GM12878 (cell line): ENCODE measurements around the gene TCF7. TPM values are rescaled to one million over a fixed set of nuclear protein-coding genes. Genes with fewer than 3 reads are reported as not detected.

Experiments
- BACH1 ChIP-seq: fragments of 450-650 bp; IDR thresholded peaks from 2 replicates; pipeline ENCODE4 v1.6.1; 2017; ENCODE audit warnings: mild to moderate bottlenecking, borderline replicate concordance
- CBX3 ChIP-seq: fragments of 200-600 bp; sonication (generic); IDR thresholded peaks from 2 replicates; pipeline ENCODE4 v1.6.1; 2016; ENCODE audit warnings: low read depth, borderline replicate concordance
- CTCF ChIP-seq, 3 experiments: IDR thresholded peaks in 2 of 3; conservative IDR thresholded peaks in 1 of 3; 2 replicates each; pipeline ENCODE4 v1.5.1; 2011; ENCODE audit warnings: low read depth in 3 of 3, low read length in 3 of 3, mild to moderate bottlenecking in 3 of 3, control low read depth in 2 of 3, moderate library complexity in 2 of 3, inconsistent platforms in 1 of 3, mixed read lengths in 1 of 3; ENCODE audit not compliant: control insufficient read depth in 2 of 3, insufficient read depth in 1 of 3; ENCODE audit errors: extremely low read depth in 1 of 3
- EGR1 ChIP-seq, 2 experiments: IDR thresholded peaks; 1 replicate in 1 of 2; 2 replicates in 1 of 2; pipeline ENCODE4 v1.6.1; 2011 to 2012; ENCODE audit warnings: low read depth in 2 of 2, low read length in 2 of 2, borderline replicate concordance in 1 of 2, mild to moderate bottlenecking in 1 of 2, moderate library complexity in 1 of 2
- ELK1 ChIP-seq: IDR thresholded peaks from 2 replicates; pipeline ENCODE4 v1.6.1; 2012; ENCODE audit warnings: low read depth, low read length, improper control_type of control experiment
- FOXM1 ChIP-seq: IDR thresholded peaks from 2 replicates; pipeline ENCODE4 v1.6.1; 2012; ENCODE audit warnings: low read depth, mild to moderate bottlenecking, inconsistent platforms, low read length, moderate library complexity
- GATAD2B ChIP-seq: fragments of 450-650 bp; conservative IDR thresholded peaks from 2 replicates; pipeline ENCODE4 v1.6.1; 2017; ENCODE audit warnings: low read depth, mild to moderate bottlenecking, moderate library complexity
- IRF4 ChIP-seq: IDR thresholded peaks from 2 replicates; pipeline ENCODE4 v1.6.1; 2011; ENCODE audit warnings: low read depth, low read length
- JUNB ChIP-seq: IDR thresholded peaks from 2 replicates; pipeline ENCODE4 v1.6.1; 2016; ENCODE audit warnings: antibody characterized with exemption, mild to moderate bottlenecking
- LARP7 ChIP-seq: fragments of 450-650 bp; IDR thresholded peaks from 2 replicates; pipeline ENCODE4 v1.6.1; 2017; ENCODE audit warnings: mild to moderate bottlenecking
- MEF2A ChIP-seq: IDR thresholded peaks from 2 replicates; pipeline ENCODE4 v1.6.1; 2011; ENCODE audit warnings: low read depth, mild to moderate bottlenecking, low read length, moderate library complexity; ENCODE audit not compliant: insufficient read depth
- MTA2 ChIP-seq: fragments of 450-650 bp; IDR thresholded peaks from 2 replicates; pipeline ENCODE4 v1.6.1; 2016; ENCODE audit warnings: low read depth, mild to moderate bottlenecking, moderate library complexity
- MYB ChIP-seq: fragments of 150-350 bp; IDR thresholded peaks from 2 replicates; pipeline ENCODE4 v1.6.1; 2014; ENCODE audit warnings: mild to moderate bottlenecking, low read depth, low read length, borderline replicate concordance
- NFXL1 ChIP-seq: fragments of 450-650 bp; IDR thresholded peaks from 2 replicates; pipeline ENCODE4 v1.6.1; 2017; ENCODE audit warnings: antibody characterized with exemption, mild to moderate bottlenecking, borderline replicate concordance
- PML ChIP-seq: IDR thresholded peaks from 2 replicates; pipeline ENCODE4 v1.6.1; 2012; ENCODE audit warnings: low read length, inconsistent platforms
- RELB ChIP-seq: fragments of 450-650 bp; IDR thresholded peaks from 2 replicates; pipeline ENCODE4 v1.6.1; 2017; ENCODE audit warnings: low read depth, mild to moderate bottlenecking, moderate library complexity
- SMC3 ChIP-seq: IDR thresholded peaks from 2 replicates; pipeline ENCODE4 v1.6.1; 2011; ENCODE audit warnings: low read length, improper control_type of control experiment, borderline replicate concordance
- TBL1XR1 ChIP-seq: IDR thresholded peaks from 2 replicates; pipeline ENCODE4 v1.6.1; 2012; ENCODE audit warnings: low read depth, low read length, improper control_type of control experiment
- ZNF384 ChIP-seq: IDR thresholded peaks from 2 replicates; pipeline ENCODE4 v1.6.1; 2012; ENCODE audit warnings: low read depth, mild to moderate bottlenecking, low read length, improper control_type of control experiment, borderline replicate concordance
- polyA plus RNA-seq, 11 experiments: library from polyadenylated mRNA; depleted of rRNA in 4 of 11; unstranded in 6 of 11; stranded (reverse) in 5 of 11; fragments of >200 nt; fragmentation: Nextera tagmentation in 4 of 11; fragmentation: Illumina TruSeq in 1 of 11; extraction: Ambion mirVana in 4 of 11; extraction: Trizol in 1 of 11; gene quantifications; 1 replicate in 1 of 11; 2 replicates in 10 of 11; pipeline versions ENCODE4 v1.2.1 to v1.2.3, GENCODE V29; 2011 to 2016; ENCODE audit warnings: inconsistent platforms in 2 of 11, missing spikeins in 2 of 11, low read depth in 1 of 11
- total RNA-seq, 4 experiments: library from RNA; depleted of rRNA in 3 of 4; stranded (reverse); fragments of >200 nt in 3 of 4; fragmentation: Illumina TruSeq in 1 of 4; extraction: Trizol in 1 of 4; gene quantifications; 2 replicates each; pipeline versions ENCODE4 v1.2.1 to v1.2.3, GENCODE V29; 2013 to 2021
- TF ChIP-seq, protein P1 (sequence below): IDR thresholded peaks from 2 replicates; pipeline ENCODE4 v1.6.1; 2012; ENCODE audit warnings: mild to moderate bottlenecking, low read depth, low read length
- TF ChIP-seq, protein P2 (sequence below): IDR thresholded peaks from 2 replicates; pipeline ENCODE4 v1.6.1; 2012; ENCODE audit warnings: low read depth, low read length, improper control_type of control experiment

Gene TCF7
- total and polyA plus RNA-seq, 10 of the 15 experiments (the other 5 are each of a cell fraction or from before 2014, with no cell fraction given): 10.0 to 60.2 (median 23.6) TPM

DNA sequence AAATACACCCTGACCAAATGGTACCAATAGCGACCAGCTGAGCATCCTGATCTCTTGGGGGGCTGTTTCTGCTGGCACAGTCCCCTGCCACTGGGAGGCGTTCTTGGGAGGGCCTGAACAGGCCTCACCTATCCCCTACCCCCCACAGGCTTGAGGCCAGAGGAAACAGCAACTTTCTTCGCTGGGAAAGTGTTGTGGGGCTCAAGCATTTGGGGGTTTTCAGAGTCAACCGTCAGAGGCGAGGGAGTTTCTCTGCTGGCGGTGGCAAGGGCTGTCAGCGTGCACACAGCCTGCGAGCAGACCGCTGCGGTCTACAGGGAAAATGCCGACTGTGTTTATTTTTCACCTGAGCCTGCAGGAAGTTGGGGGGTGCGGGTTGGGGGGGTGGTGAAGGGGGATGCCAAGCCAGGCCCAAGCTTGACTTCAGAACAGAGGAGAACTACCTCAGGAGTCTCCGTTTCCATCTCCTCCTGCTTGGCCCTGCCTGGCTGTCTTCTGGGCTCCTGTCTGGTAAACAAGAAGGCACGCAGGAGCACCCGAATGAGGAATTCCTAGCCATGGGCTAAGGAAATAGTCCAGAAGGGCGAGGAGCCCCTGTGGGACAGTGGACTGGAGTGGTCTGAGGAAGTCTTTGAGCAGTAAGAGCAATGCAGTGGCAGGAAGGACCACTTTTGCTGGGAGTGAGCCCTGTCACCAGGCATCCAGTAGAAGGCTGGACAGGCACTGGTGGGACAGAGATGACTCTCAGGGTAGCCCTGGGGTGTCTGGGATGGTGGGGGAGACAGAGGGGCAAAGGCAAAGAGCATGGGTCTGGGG lies 18.1 kb downstream of the TCF7 start (continued):
- TF ChIP-seq, protein P1, sequence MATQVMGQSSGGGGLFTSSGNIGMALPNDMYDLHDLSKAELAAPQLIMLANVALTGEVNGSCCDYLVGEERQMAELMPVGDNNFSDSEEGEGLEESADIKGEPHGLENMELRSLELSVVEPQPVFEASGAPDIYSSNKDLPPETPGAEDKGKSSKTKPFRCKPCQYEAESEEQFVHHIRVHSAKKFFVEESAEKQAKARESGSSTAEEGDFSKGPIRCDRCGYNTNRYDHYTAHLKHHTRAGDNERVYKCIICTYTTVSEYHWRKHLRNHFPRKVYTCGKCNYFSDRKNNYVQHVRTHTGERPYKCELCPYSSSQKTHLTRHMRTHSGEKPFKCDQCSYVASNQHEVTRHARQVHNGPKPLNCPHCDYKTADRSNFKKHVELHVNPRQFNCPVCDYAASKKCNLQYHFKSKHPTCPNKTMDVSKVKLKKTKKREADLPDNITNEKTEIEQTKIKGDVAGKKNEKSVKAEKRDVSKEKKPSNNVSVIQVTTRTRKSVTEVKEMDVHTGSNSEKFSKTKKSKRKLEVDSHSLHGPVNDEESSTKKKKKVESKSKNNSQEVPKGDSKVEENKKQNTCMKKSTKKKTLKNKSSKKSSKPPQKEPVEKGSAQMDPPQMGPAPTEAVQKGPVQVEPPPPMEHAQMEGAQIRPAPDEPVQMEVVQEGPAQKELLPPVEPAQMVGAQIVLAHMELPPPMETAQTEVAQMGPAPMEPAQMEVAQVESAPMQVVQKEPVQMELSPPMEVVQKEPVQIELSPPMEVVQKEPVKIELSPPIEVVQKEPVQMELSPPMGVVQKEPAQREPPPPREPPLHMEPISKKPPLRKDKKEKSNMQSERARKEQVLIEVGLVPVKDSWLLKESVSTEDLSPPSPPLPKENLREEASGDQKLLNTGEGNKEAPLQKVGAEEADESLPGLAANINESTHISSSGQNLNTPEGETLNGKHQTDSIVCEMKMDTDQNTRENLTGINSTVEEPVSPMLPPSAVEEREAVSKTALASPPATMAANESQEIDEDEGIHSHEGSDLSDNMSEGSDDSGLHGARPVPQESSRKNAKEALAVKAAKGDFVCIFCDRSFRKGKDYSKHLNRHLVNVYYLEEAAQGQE: no peak
- TF ChIP-seq TBL1XR1 (peak; percentile 95; the same call in 1 of the 2 replicates), BACH1 (no peak), GATAD2B (peak; percentile 74; the same call in 1 of the 2 replicates), FOXM1 (no peak), PML (no peak), RELB (peak; percentile 99), ELK1 (no peak; the same call in 1 of the 2 replicates), NFXL1 (no peak), MTA2 (peak; percentile 79), CTCF (IDR thresholded peaks at IDR 0.05 in 2 of 3, conservative IDR thresholded peaks at IDR 0.05 in 1 of 3; ENCODE audit: control insufficient read depth in 2 of 3, extremely low read depth in 1 of 3, insufficient read depth in 1 of 3, low read depth in 3 of 3, low read length in 3 of 3) (peak; percentile 65 to 80 (median 75)), IRF4 (peak; percentile 80), EGR1 (IDR thresholded peaks at IDR 0.05; ENCODE audit: borderline replicate concordance in 1 of 2, low read depth in 2 of 2, low read length in 2 of 2) (peak in 1 of 2 experiments; percentile 49; a peak in 1 of 3 replicates), CBX3 (no peak), JUNB (no peak), MYB (peak; percentile 96), ZNF384 (no peak), SMC3 (peak; percentile 74; the same call in 1 of the 2 replicates), MEF2A (peak; percentile 78), LARP7 (no peak)
- TF ChIP-seq, protein P2, sequence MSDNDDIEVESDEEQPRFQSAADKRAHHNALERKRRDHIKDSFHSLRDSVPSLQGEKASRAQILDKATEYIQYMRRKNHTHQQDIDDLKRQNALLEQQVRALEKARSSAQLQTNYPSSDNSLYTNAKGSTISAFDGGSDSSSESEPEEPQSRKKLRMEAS: peak; percentile 65
